LNCAP (cell line): Measurements from ENCODE around the gene FBXO40.

Experiments
- TF ChIP-seq, protein P1 (sequence below): fragments of 450-650 bp; IDR thresholded peaks from 2 replicates; pipeline ENCODE4 v1.5.1; 2017; ENCODE audit warnings: mild to moderate bottlenecking

Gene FBXO40

DNA sequence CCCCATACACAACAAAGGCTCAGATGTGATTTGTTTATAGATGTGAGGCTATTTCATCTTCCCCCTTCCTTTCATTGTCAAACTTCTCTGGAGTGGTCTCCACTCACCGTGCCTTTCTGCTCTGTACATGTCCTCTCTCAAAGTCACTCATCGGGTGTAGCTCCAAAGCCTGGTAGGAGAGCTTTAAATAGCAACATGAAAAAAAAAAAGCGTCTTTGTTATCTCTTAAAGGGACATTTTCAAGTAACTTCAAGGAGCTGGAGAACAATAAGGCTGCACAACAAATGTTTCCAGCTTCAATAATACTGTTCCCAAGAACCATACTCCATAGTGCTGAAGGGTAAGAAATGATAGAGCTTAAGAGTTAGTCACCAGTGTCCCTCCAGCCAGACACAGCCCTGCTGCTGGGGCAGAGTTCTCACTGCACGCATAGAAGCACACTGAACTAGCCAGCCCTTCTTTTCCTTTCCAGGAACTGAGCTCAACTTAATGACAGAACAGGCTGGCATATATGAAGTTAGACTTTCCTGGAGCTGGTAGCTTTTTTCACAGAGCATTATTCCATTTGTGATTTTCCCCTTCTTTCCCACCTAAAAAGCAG, 8.1 kb downstream of the FBXO40 start:
- TF ChIP-seq, protein P1, sequence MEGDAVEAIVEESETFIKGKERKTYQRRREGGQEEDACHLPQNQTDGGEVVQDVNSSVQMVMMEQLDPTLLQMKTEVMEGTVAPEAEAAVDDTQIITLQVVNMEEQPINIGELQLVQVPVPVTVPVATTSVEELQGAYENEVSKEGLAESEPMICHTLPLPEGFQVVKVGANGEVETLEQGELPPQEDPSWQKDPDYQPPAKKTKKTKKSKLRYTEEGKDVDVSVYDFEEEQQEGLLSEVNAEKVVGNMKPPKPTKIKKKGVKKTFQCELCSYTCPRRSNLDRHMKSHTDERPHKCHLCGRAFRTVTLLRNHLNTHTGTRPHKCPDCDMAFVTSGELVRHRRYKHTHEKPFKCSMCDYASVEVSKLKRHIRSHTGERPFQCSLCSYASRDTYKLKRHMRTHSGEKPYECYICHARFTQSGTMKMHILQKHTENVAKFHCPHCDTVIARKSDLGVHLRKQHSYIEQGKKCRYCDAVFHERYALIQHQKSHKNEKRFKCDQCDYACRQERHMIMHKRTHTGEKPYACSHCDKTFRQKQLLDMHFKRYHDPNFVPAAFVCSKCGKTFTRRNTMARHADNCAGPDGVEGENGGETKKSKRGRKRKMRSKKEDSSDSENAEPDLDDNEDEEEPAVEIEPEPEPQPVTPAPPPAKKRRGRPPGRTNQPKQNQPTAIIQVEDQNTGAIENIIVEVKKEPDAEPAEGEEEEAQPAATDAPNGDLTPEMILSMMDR, result no peak

DNA sequence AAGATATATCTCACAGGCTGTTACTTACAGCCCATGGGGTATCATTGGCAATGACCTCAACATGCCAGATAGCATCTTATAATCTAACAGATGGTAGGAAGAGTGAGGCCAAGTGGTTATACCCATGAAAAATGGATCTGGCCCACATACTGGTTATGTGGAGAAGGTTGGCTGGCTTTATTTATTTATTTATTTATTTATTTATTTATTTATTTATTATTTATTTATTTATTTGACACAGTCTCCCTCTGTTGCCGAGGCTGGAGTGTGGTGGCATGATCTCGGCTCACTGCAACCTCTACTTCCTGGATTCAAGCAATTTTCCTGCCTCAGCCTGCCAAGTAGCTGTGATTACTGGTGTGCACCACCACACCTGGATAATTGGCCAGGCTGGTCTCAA, 11.6 kb downstream of the FBXO40 start:
- TF ChIP-seq, protein P1, result no peak

DNA sequence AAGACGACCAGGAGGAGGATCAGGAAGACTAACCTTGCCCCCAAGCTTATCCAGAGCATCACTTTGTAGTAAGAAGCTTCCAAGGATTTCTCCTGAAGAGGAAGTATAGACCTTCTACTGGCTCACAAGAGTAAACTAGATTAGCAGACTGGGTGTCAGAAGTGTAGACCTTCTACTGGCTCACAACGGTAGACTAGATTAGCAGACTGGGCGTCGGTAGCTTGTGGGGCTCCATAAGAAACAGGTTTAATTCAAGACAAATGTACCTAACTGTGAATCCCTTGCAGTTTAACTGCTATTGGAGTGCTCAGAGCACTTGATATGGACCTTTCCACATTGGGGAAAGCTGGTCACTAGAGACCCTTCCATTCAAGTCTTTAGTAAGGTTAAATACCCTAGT, 12.9 kb downstream of the FBXO40 start:
- TF ChIP-seq, protein P1, result no peak

DNA sequence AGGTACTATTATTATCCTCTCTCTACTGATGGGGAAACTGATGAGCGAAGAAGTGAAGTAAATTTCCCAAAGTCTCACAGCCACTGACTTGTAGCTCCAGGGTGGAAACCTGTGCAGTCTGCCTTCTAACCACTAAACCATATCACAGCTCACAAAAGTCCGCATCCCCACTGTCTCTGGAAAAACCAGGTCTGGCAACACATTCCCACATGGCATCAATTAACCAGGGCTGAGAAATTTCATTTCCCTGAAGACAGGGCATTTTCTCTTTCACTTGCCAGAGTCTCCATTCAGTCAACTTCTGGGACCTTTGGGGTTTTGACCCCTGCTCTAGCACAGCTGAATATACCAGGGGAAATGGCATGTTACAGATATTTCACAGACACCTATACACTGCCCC, 26.5 kb downstream of the FBXO40 start:
- TF ChIP-seq, protein P1, result no peak

DNA sequence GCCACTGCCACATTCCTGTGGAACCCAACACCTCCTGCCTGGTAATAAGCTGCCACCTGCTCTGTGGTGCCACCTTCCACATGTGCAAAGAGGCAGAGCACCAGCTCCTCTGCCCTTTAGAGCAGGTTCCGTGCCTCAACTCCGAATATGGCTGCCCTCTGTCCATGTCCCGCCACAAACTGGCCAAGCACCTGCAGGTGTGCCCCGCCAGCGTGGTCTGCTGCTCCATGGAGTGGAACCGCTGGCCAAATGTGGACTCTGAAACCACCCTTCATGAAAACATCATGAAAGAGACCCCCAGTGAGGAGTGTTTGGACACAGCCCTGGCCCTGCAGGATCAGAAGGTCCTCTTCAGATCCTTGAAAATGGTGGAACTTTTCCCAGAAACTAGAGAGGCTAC, 28.3 kb downstream of the FBXO40 start:
- TF ChIP-seq, protein P1, result no peak

DNA sequence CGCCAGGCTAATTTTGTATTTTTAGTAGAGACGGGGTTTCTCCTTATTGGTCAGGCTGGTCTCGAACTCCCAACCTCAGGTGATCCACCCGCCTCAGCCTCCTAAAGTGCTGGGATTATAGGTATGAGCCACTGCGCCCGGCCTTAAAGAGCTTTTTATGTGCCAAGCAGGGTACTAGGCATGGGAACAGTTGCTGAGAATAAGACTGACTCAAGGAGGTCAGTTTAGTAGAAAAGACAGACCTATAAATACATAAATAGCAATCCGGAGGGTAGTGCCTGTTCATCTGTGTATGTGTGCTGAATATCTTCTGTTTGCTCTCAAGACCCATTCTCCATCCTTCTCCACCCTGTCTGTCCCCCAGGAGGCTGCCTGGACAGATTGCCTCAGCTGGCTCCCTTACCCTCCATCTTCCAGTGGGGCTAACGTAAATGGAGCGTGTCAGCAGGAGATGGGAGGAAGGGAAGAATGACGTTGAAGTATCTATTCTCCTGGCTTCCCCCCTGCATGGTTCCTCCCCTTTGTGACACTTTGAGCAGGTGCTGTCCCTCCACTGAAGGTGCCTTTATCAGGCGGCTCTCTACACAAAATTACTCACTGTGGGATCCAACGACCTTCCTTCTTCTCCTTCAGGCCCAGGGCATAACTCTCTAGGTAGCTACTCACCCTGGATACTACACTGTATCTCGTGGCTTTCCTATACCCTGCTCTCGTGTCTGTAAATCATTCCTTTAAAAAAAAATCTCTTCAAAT, 31.1 kb downstream of the FBXO40 start:
- TF ChIP-seq, protein P1, result no peak

DNA sequence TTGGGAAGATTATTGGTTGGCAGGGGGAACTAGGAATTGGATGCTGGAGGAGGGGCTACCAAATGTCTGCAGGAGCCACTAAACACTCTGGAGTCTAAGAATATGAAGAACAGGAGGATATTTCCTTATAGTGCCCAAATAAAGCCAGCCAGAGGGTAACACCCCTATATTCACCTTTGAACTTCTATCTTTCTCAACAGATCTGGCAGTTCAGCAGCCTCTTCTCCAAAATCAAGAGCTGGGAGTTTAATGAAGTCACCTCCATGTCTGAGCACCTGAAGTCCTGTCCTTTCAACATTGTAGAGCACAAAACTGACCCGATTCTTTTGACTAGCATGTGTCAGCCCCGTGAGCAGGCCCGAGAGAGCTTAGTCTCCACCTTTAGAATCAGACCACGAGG, 33.3 kb downstream of the FBXO40 start:
- TF ChIP-seq, protein P1, result no peak
